Left lung (tissue), 10 donors: ENCODE measurements around the gene PTPN11. TPM values are rescaled to one million over a fixed set of nuclear protein-coding genes. Genes with fewer than 3 reads are reported as not detected.

Experiments
- ATAC-seq: fragments of 200-7000 bp; cut with Tn5 transposase; one replicate; pipeline ENCODE4 v1.9.1; 2020; ENCODE audit warnings: moderate library complexity
- DNase-seq, 4 donors: peaks; one replicate each; pipeline ENCODE4 v3.0.0-alpha.2; 2013 to 2020
- H3K27ac ChIP-seq, 2 donors: fragments of 200-600 bp; sonication (generic) in 1 of 2; one replicate each; pipeline versions ENCODE4 v1.5.0 to v1.8.0; 2020 to 2021
- H3K27me3 ChIP-seq, 2 donors: fragments of 200-600 bp; sonication (generic) in 1 of 2; one replicate each; pipeline versions ENCODE4 v1.5.0 to v1.8.0; 2020 to 2021
- H3K36me3 ChIP-seq, 2 donors: fragments of 200-600 bp; sonication (generic) in 1 of 2; one replicate each; pipeline versions ENCODE4 v1.5.0 to v1.8.0; 2020 to 2021
- H3K4me1 ChIP-seq, 2 donors: fragments of 200-600 bp; one replicate each; pipeline ENCODE4 v1.8.0; 2021
- H3K4me3 ChIP-seq, 2 donors: fragments of 200-600 bp; sonication (generic) in 1 of 2; one replicate each; pipeline versions ENCODE4 v1.5.0 to v1.8.0; 2020 to 2021; ENCODE audit warnings: mild to moderate bottlenecking in 1 of 2
- H3K9me3 ChIP-seq, 2 donors: fragments of 200-600 bp; sonication (generic) in 1 of 2; one replicate each; pipeline versions ENCODE4 v1.5.0 to v1.8.0; 2020 to 2021
- CTCF ChIP-seq, 2 donors: fragments of 200-600 bp; sonication (generic) in 1 of 2; IDR thresholded peaks; one replicate each; pipeline versions ENCODE4 v1.5.0 to v1.8.0; 2021; ENCODE audit warnings: antibody characterized with exemption in 2 of 2
- intact Hi-C, 2 donors: fragments of 100-400 bp; cut with DNase I; formaldehyde crosslinking; loops; one replicate each; pipeline versions ENCODE4 v1.11.2 to v1.14.2; 2022
- polyA plus RNA-seq, 6 donors: library from polyadenylated mRNA; unstranded; fragments of 120-200 nt; gene quantifications; one replicate each; pipeline ENCODE4 v1.2.1, GENCODE V29; 2013; ENCODE audit not compliant: insufficient read length in 6 of 6
- total RNA-seq, 2 donors: library from RNA; stranded (reverse); fragmentation: NEBNext Ultra II Directional; extraction: Animal tissue kit (Norgen Biotek cat#: 25700); gene quantifications; one replicate each; pipeline ENCODE4 v1.2.1, GENCODE V29; 2021
- donor health status: DM: no; HTN: yes; CAD: no.
- donor health status: DM: no; HTN: no; CAD: no.

PTPN11 gene
- total and polyA plus RNA-seq, 8 donors = 56.5 to 118 (median 64.4) TPM

DNA sequence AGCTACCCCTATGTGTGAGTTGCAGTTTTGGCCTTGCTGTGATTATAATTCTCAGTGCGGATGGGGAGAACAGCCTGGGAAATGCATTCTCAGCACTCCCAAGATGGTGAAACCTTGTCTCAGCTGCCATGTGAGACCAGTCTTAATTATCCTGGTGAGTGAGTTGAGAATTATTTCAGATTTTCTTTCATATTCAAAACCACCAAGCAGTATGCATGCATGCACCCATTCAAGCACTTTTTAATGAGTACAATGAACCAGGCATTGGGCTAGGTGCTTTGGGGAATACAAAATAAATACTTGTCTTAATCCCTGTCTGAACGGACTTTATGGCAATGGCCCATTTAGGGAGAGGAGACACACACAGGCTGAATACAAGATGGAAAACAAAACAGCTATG, 94.7 kb downstream of the PTPN11 start:
- no peak for DNase-seq
- Histone ChIP-seq H3K9me3 (no peaks in the 10 kb centered on the region), H3K4me1 (no peaks in the 10 kb centered on the region), H3K27ac (no peak overlapping the region), H3K4me3 (no peak overlapping the region), H3K27me3 (no peaks in the 10 kb centered on the region), H3K36me3 (peaks cover 0 to 15% of the 10 kb centered on the region in 2 donors)
- no peak for ATAC-seq
- TF ChIP-seq CTCF (IDR thresholded peaks at IDR 0.05) = no peak
- intact Hi-C loops = no loop called here

DNA sequence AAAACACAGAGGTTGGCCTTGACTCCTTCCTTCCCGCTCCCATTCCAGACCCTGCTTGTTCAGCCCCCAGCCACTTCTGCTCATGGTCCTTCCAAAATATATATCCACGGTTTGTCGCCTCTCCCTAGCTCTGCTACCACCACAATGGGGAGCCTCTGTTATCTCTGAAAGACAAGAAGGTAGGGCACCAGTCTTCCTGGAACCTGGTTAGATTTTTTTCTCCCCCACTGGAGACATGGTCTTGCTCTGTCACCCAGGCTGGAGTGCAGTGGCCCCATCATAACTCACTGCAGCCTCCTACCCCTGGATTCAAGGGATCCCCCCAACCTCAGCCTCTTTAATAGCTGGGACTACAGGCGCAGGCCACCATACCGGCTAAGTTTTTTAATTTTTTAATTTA, 95.7 kb downstream of the PTPN11 start:
- Histone ChIP-seq H3K4me1 (no peaks in the 10 kb centered on the region), H3K36me3 (peaks cover 0 to 11% of the 10 kb centered on the region in 2 donors), H3K4me3 (no peak overlapping the region), H3K9me3 (no peaks in the 10 kb centered on the region), H3K27me3 (no peaks in the 10 kb centered on the region), H3K27ac (no peak overlapping the region)
- no peak for TF ChIP-seq CTCF (IDR thresholded peaks at IDR 0.05)
- DNase-seq (no peak), ATAC-seq (no peak)
- intact Hi-C loops = no loop called here

GRCh38 chr12:112514926-112515642, 96.3 kb downstream of the PTPN11 start:
- ATAC-seq (no peak), DNase-seq (no peak)
- Histone ChIP-seq H3K27me3 (no peaks in the 10 kb centered on the region), H3K36me3 (peaks cover 0 to 11% of the 10 kb centered on the region in 2 donors), H3K27ac (no peak overlapping the region), H3K4me1 (no peaks in the 10 kb centered on the region), H3K9me3 (no peaks in the 10 kb centered on the region), H3K4me3 (no peak overlapping the region)
- intact Hi-C loops = no loop called here
- TF ChIP-seq CTCF (IDR thresholded peaks at IDR 0.05) = no peak

DNA sequence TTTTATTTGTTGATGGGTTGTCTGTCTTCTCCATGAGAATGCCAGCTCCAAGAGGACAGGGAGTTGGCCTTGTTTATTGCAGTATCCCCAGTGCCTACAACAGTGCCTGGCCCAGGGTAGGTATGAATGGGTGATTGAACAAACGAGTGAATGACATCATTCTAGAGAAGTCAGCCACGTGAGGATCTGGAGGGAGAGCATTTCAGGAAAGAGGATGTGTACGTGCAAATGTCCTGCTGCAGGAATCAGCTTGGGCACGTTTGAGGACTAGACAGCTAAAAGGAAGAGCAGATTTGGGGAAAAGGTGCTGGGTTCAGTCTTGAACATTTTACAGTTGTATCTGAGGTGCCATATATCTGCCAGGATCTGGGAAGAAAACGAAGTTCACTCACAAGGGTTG, 97.1 kb downstream of the PTPN11 start:
- Histone ChIP-seq H3K27me3 (no peaks in the 10 kb centered on the region), H3K4me3 (no peak overlapping the region), H3K36me3 (peaks cover 0 to 8% of the 10 kb centered on the region in 2 donors), H3K4me1 (no peaks in the 10 kb centered on the region), H3K27ac (no peak overlapping the region), H3K9me3 (no peaks in the 10 kb centered on the region)
- no peak for TF ChIP-seq CTCF (IDR thresholded peaks at IDR 0.05)
- no peak for DNase-seq
- ATAC-seq = no peak
- intact Hi-C loops = no loop called here

DNA sequence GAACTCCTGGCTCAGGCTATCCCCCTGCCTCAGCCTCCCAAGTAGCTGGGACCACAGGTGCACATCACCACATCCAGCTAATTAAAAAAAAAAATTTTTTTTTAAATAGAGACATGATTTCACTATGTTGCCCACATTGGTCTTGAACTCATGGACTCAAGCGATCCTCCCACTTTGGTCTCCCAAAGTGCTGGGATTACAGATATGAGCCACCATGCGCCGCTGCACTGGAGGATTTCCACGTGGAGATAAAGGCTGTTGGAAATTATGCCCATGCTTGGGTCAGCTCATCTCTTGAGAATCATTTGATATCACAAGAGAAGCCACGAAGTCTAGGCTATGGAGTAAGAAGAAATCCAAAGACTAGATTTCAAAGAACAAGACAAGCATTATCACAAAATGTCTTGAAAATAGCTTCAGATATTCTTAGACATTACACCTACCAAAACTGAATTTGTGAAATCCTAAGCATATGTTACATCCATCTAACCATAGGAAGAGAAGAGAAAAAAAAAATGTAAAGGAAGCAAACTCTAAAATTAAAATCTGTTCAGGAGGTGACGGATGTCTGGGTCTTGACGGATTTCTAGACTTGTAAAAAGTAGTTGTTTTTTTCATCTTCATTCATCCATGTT, 99.1 kb downstream of the PTPN11 start:
- Histone ChIP-seq H3K36me3 (no peaks in the 10 kb centered on the region), H3K4me3 (no peak overlapping the region), H3K27me3 (no peaks in the 10 kb centered on the region), H3K4me1 (no peaks in the 10 kb centered on the region), H3K27ac (no peak overlapping the region), H3K9me3 (no peaks in the 10 kb centered on the region)
- ATAC-seq = no peak
- DNase-seq = no peak
- intact Hi-C loops = no loop called here
- TF ChIP-seq CTCF (IDR thresholded peaks at IDR 0.05) = no peak
